ENCODE data around the gene PLPPR1.
"Not testable (repeated sequence)": the region's sequence is repeated elsewhere in the genome, so short reads cannot be mapped to it uniquely, and the experiment has no call there.

PLPPR1 gene

GRCh38 chr9:101274971-101275768 lies 246.6 kb downstream of the PLPPR1 start:
- DNase-seq (ENCODE audit: low read depth in 4 of 4, low spot score in 1 of 4): no peak

- DNase-seq (ENCODE audit: low read depth in 4 of 4, low spot score in 1 of 4): no peak
Measured at GRCh38 chr9:101275769-101276250, 247.3 kb downstream of the PLPPR1 start.

GRCh38 chr9:101291043-101291442 lies 262.5 kb downstream of the PLPPR1 start:
- DNase-seq (ENCODE audit: low read depth in 4 of 4, low spot score in 1 of 4): not testable (repeated sequence)

GRCh38 chr9:101299901-101300300 lies 271.4 kb downstream of the PLPPR1 start:
- DNase-seq (ENCODE audit: low read depth in 4 of 4, low spot score in 1 of 4): no peak

DNA sequence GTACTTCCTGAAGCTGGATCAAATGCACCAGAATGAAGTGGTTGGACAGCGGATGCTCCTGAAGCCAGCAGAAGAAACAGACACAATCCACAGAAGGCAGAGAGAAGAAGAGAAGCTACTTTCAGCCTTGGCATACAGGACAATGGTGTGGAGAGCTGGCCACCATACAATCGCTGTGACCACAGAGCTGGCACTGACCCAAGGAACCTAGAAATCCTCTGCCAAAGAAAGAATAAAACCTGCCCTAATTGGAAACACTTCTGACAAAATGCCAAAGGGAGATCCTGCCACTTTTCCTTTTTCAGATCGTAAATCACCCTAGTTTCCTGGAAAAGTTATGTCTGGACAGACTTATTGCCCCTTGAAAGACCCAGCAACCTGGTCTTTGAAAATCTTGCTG lies 278.5 kb downstream of the PLPPR1 start:
- no peak for DNase-seq (ENCODE audit: low read depth in 4 of 4, low spot score in 1 of 4)

GRCh38 chr9:101307524-101308213 lies 279.1 kb downstream of the PLPPR1 start:
- DNase-seq (ENCODE audit: low read depth in 4 of 4, low spot score in 1 of 4): no peak

DNA sequence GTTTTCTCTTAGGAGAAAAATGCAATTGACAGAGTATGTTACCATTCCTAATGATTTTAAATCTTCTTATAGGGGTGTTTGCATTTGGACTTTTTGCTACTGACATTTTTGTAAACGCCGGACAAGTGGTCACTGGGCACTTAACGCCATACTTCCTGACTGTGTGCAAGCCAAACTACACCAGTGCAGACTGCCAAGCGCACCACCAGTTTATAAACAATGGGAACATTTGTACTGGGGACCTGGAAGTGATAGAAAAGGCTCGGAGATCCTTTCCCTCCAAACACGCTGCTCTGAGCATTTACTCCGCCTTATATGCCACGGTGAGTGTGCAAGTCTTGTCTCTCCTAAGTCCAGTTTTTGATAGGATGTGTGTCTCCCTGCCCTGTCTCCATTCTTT lies 280.6 kb downstream of the PLPPR1 start:
- DNase-seq (ENCODE audit: low read depth in 4 of 4, low spot score in 1 of 4): no peak

DNA sequence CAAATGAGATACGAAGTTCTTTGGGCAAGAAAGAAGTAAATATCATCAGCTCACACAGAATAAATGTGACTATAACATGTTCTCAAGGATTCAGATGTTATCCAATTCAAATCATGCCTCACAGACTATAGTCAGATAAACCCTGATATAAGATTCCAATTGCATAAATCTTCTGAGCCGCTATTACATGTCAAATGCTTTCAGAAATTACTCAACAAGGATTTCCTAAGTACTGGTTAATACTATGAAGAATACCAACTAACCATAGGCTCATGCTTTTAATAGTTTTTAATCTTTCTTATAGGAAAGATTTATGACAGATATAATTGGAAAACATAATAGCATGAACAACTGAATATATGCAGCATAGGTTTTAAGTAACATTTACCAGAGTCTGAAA lies 282.7 kb downstream of the PLPPR1 start:
- no peak for DNase-seq (ENCODE audit: low read depth in 4 of 4, low spot score in 1 of 4)

DNA sequence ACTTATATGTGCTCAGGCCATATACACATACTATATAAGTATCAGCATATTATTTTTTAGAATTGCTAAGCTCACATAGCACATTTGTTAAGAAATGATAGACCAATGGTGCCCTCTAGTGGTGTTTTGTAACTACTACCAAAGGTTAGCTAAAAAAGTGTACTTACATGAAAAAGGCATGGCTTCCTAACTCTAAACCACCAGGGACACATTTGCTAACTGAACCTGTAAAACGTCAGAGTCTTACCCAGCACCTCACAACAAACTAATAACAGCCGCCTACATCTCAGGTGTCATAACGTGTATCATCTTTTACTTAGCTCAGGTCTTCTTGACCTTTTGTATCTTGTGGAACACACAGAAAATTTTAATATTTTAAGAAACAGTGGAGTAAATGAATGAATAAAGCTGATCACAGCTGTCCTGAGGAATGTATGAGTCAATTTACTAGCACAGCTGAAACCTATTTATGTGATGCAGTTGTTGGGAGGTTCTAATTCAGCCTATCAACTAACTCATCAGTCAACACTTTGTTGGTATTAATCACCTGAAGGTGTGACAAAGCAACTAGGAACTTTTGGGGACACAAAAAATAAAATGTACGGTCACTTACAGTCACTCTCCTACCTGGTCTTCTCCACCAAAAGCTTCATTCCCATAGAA lies 283.4 kb downstream of the PLPPR1 start:
- DNase-seq (ENCODE audit: low read depth in 4 of 4, low spot score in 1 of 4): peak in 1 of 4 experiments; percentile 2

DNA sequence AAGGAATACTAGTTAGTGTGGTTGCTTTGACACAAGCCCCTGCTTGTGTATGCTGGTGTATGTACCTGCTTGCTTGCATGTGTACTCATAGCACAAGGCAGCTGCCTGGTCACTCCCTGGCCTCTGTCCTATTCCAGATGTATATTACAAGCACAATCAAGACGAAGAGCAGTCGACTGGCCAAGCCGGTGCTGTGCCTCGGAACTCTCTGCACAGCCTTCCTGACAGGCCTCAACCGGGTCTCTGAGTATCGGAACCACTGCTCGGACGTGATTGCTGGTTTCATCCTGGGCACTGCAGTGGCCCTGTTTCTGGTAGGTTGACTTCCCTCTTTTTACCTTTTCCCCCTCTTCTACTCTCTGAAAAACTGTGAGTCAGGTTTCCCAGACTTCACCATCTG lies 284.1 kb downstream of the PLPPR1 start:
- DNase-seq (ENCODE audit: low read depth in 4 of 4, low spot score in 1 of 4): no peak

DNA sequence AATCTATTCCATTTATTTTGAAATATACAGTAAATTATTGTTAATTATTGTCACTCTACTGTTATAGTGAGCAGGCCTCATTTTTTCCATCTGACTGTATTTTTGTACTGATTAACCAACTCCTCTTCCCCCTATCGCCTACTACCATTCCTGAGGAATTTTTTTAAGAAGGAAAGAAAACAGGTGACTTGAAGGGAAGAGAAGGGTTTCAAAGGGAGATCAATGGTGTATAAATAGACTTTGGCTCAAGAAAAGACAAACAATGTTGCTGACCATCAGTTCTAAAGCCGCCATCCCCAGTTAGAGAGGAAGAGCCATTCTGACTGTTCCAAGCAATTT lies 286.6 kb downstream of the PLPPR1 start:
- DNase-seq (ENCODE audit: low read depth in 4 of 4, low spot score in 1 of 4): no peak

GRCh38 chr9:101317735-101318134 lies 289.2 kb downstream of the PLPPR1 start:
- DNase-seq (ENCODE audit: low read depth in 4 of 4, low spot score in 1 of 4): no peak

GRCh38 chr9:101323129-101323528 lies 294.6 kb downstream of the PLPPR1 start:
- DNase-seq (ENCODE audit: low read depth in 4 of 4, low spot score in 1 of 4): no peak

GRCh38 chr9:101324245-101324804 lies 295.8 kb downstream of the PLPPR1 start:
- DNase-seq (ENCODE audit: low read depth in 4 of 4, low spot score in 1 of 4): no peak

DNA sequence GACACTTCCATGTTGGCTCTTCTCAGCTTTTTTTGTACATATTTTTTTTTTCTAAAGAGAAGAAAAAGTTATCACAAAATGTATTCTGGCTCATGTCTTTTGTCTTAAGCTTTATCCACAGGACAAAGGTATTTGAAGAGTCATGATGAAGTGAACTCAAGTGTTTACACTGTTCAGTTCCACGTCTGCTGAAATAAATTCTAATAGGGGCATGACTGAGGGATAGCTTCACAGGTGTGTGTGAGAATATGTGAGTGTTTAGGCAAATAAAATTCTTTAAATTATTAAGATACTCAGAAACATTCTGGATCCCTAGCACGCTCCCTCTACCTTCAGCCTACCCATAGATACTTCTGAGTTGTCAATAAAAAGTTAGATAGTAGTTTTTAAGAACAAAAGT lies 296.5 kb downstream of the PLPPR1 start:
- no peak for DNase-seq (ENCODE audit: low read depth in 4 of 4, low spot score in 1 of 4)

DNA sequence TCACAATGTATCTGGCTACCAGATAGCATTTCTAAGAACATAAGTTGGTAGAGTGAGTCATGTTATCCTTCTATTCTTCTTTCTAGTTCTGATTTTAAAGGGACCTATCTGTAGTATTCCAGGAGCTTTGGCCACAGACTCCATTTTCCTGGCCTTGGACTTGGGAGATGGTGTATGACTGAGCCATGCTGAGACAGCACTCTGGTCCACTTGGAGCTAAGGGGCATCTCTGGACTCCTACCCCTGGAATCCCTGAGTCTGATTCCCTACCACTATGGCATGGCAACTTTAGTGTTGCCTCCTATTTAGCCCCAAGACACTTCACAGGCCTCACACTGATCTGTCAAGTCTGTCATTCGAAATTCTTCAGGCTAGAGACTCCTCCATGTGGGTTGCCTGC lies 297.5 kb downstream of the PLPPR1 start:
- no peak for DNase-seq (ENCODE audit: low read depth in 4 of 4, low spot score in 1 of 4)

DNA sequence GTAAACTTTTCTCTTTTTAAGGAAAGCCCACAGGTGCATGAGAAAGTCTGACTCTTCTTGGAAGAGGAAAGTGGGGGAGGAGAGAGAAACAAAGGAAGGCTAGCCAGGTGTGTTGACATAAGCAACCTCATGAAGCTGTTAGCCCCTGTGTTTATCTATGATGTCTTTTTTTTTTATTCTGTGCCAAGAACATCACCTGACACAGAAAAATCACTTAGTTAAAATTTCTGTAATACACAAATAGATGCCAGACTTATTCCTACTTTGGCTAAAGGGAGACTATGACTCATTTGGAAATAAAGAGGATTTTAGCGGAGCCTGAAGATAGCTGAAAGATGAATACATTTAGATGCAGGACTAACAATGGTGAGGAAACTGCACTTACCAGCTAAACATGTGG lies 298.0 kb downstream of the PLPPR1 start:
- no peak for DNase-seq (ENCODE audit: low read depth in 4 of 4, low spot score in 1 of 4)

GRCh38 chr9:101327422-101327909 lies 298.9 kb downstream of the PLPPR1 start:
- DNase-seq (ENCODE audit: low read depth in 4 of 4, low spot score in 1 of 4): not testable (repeated sequence)

GRCh38 chr9:101332362-101332761 lies 303.8 kb downstream of the PLPPR1 start:
- DNase-seq (ENCODE audit: low read depth in 4 of 4, low spot score in 1 of 4): no peak

GRCh38 chr9:101333490-101333889 lies 305.0 kb downstream of the PLPPR1 start:
- DNase-seq (ENCODE audit: low read depth in 4 of 4, low spot score in 1 of 4): no peak

DNA sequence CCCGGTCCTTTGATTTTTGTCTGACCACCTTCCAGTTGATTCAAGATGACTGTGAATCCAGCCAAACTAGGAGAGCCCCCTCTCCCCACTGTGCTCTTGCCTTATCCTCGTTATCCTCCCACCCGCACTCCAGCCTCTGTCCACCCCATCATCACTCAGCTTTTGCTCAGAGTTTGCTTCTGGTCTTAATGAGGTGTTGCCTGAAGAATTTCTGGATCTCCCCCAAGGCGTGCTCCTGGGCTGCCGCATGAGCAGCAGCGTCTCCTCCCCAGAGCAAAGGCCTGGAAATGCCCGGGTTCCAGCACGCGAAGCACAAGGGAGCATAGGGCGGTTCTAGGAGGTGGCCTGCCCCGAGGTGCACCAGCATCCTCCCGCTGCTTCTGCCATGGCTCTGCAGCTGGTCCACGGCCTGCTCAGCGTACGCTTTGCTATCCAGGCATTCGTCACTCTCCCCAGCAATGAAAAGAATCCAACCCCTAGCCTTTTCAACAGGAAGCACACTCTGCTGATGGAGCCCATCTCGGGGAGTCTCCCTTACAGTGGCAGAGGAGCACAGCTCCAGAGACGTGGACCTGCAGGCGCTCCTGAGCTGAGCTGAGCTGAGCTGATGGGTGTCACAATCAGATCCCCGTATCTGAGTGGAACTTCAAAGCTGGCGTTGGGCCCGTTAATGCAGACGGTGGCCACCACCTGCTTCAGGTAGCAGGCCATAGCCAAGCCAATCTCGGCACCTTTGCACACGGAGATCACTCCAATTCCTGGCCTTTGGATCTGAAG lies 305.6 kb downstream of the PLPPR1 start:
- no peak for DNase-seq (ENCODE audit: low read depth in 4 of 4, low spot score in 1 of 4)

Data from stimulated activated CD4-positive, alpha-beta T cell treated with anti-CD3 and anti-CD28 coated beads, Interleukin-1b, Interleukin-23, amount 100 ng/mL, for 24 hours (primary cell).